DND-41 (cell line): ENCODE measurements around the gene PPDPF.

Source experiments
- EZH2 ChIP-seq: IDR thresholded peaks from 3 replicates; pipeline ENCODE4 v1.6.1; 2012; ENCODE audit warnings: borderline replicate concordance, low read depth, mild to moderate bottlenecking, moderate library complexity, low read length, inconsistent platforms; ENCODE audit not compliant: severe bottlenecking
- TF ChIP-seq, protein P1 (sequence below): IDR thresholded peaks from 2 replicates; pipeline ENCODE4 v1.5.1; 2012; ENCODE audit warnings: borderline replicate concordance, low read length, moderate library complexity, mild to moderate bottlenecking; ENCODE audit not compliant: poor library complexity, severe bottlenecking; ENCODE audit errors: extremely low read depth

DNA sequence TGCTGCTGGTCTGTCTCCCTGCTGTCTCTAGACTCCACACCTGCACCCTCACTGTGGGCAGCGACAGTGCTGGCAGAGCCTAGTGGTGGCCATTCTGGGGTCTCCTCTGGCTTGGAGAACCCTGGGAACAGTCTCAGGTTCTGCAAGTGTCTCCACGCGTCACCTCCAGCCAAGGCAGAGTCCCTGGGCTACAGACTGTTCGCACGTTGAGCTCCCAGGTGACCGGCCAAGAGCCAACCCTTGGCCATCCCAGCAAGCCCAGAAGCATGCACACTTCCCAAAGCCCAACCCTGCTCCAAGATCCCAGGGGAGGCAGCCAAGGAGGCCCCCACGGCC is 26.5 kb upstream of the PPDPF start:
- TF ChIP-seq, protein P1, sequence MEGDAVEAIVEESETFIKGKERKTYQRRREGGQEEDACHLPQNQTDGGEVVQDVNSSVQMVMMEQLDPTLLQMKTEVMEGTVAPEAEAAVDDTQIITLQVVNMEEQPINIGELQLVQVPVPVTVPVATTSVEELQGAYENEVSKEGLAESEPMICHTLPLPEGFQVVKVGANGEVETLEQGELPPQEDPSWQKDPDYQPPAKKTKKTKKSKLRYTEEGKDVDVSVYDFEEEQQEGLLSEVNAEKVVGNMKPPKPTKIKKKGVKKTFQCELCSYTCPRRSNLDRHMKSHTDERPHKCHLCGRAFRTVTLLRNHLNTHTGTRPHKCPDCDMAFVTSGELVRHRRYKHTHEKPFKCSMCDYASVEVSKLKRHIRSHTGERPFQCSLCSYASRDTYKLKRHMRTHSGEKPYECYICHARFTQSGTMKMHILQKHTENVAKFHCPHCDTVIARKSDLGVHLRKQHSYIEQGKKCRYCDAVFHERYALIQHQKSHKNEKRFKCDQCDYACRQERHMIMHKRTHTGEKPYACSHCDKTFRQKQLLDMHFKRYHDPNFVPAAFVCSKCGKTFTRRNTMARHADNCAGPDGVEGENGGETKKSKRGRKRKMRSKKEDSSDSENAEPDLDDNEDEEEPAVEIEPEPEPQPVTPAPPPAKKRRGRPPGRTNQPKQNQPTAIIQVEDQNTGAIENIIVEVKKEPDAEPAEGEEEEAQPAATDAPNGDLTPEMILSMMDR, result no peak
- no peak for TF ChIP-seq EZH2
